NCI-H146 treated with DMSO at 0.1 percent for 48 hours (cell line): ENCODE data around the gene ST3GAL4.
A peak's percentile ranks its signal among the peaks of the same experiment; 100 is the strongest.
"Not testable (repeated sequence)": the region's sequence is repeated elsewhere in the genome, so short reads cannot be mapped to it uniquely, and the experiment has no call there.

Experiments
- DNase-seq: peaks from one replicate; lab custom pipeline; 2025; ENCODE audit not compliant: unreplicated experiment; lab: John Stamatoyannopoulos, UW

Gene ST3GAL4

GRCh38 chr11:126355324-126355925 is at the start of gene ST3GAL4:
TSS of gene ST3GAL4 (plus strand) at chr11:126355686. CDS start at chr11:126406156, 50,470 bp downstream.
- peak; percentile 37 for DNase-seq

GRCh38 chr11:126305699-126306098 is 49.8 kb upstream of the ST3GAL4 start:
- DNase-seq, result no peak

- peak; percentile 19 for DNase-seq
These were observed 47.8 kb upstream of the ST3GAL4 start for GRCh38 chr11:126307706-126308105.

- DNase-seq, result no peak
These were observed 47.2 kb upstream of the ST3GAL4 start for GRCh38 chr11:126308271-126308671.

GRCh38 chr11:126308771-126309170 is 46.7 kb upstream of the ST3GAL4 start:
- DNase-seq, result not testable (repeated sequence)

GRCh38 chr11:126310200-126310991 is 45.1 kb upstream of the ST3GAL4 start:
- no peak for DNase-seq

- no peak for DNase-seq
These were observed 44.5 kb upstream of the ST3GAL4 start for GRCh38 chr11:126310992-126311310.

- DNase-seq, result no peak
These were observed 43.8 kb upstream of the ST3GAL4 start for GRCh38 chr11:126311401-126312291.

- DNase-seq, result no peak
These were observed 42.5 kb upstream of the ST3GAL4 start for GRCh38 chr11:126312961-126313360.

- DNase-seq, result no peak
These were observed 41.7 kb upstream of the ST3GAL4 start for GRCh38 chr11:126313826-126314225.

GRCh38 chr11:126317432-126317755 is 38.1 kb upstream of the ST3GAL4 start:
- no peak for DNase-seq

GRCh38 chr11:126317756-126318573 is 37.5 kb upstream of the ST3GAL4 start:
- DNase-seq, result no peak

GRCh38 chr11:126318574-126319373 is 36.7 kb upstream of the ST3GAL4 start:
- DNase-seq, result no peak

GRCh38 chr11:126319374-126319740 is 36.1 kb upstream of the ST3GAL4 start:
- no peak for DNase-seq

GRCh38 chr11:126322996-126323395 is 32.5 kb upstream of the ST3GAL4 start:
- no peak for DNase-seq

GRCh38 chr11:126327281-126328000 is 28.0 kb upstream of the ST3GAL4 start:
- DNase-seq, result no peak

GRCh38 chr11:126328001-126328390 is 27.5 kb upstream of the ST3GAL4 start:
- no peak for DNase-seq

- no peak for DNase-seq
These were observed 27.0 kb upstream of the ST3GAL4 start for GRCh38 chr11:126328444-126328843.

GRCh38 chr11:126328938-126329643 is 26.4 kb upstream of the ST3GAL4 start:
- DNase-seq, result no peak
